ENCODE data around the gene CALML4.
"Not testable (repeated sequence)": the region's sequence is repeated elsewhere in the genome, so short reads cannot be mapped to it uniquely, and the experiment has no call there.

Gene CALML4

DNA sequence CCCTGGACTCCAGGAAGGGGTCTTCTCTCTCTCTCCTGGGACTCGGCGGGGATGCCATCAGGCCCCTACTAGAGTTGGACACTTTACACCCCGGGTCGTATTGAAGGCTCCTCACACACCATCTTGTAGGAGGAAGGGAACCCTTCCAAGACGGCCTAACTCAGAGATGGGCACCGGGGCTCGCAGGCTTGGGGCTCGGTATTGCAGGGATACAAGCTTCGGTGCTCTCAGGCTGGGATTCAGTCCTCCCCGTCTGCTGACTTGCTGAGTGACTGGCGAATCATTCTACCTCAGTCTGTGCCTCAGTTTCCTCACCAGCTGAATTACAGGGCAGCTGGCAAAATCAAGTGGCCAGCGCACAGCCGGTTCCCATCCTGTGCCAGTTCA lies 419 bp upstream of the CALML4 start:
- H3K4me1 ChIP-seq (ENCODE audit: control insufficient read depth in 1 of 2, insufficient read depth in 2 of 2, low read length in 2 of 2), result peaks cover 14 to 25% of the 10 kb centered on the region in 2 donors
- H3K4me3 ChIP-seq (ENCODE audit: low read depth in 1 of 2, low read length in 2 of 2), result peak overlapping the region in 1 of 2 donors; percentile 67
- H3K9me3 ChIP-seq (ENCODE audit: control insufficient read depth in 1 of 2, low read length in 2 of 2), result no peaks in the 10 kb centered on the region
- no peaks in the 10 kb centered on the region for H3K36me3 ChIP-seq (ENCODE audit: control insufficient read depth in 1 of 2, insufficient read depth in 2 of 2, low read length in 2 of 2)
- H3K27ac ChIP-seq (ENCODE audit: low read length), result peak overlapping the region; percentile 77
- no peaks in the 10 kb centered on the region for H3K27me3 ChIP-seq (ENCODE audit: low read depth, low read length)

DNA sequence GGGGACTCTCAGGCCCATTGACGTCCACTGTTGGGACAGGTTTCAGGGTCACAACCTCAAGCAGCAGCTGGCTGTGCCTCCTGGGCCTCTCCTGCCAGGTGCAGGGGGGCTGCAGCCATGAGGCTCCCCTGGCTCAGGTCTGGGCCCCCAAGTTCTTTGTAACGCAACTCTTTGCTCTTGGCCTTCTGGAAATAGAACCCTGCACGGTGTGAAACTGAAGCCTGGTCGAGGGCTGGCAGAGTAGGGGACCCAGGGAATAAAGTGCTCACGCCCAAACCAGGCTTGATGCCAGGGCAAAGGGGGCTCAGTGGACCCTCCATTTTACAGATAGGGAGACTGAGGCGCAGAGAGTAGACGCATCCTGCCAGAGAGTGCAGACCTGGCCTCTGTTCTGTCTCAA lies 771 bp downstream of the CALML4 start:
- Histone ChIP-seq H3K27me3 (ENCODE audit: low read depth, low read length) (no peaks in the 10 kb centered on the region), H3K9me3 (ENCODE audit: control insufficient read depth in 1 of 2, low read length in 2 of 2) (no peaks in the 10 kb centered on the region), H3K36me3 (ENCODE audit: control insufficient read depth in 1 of 2, insufficient read depth in 2 of 2, low read length in 2 of 2) (no peaks in the 10 kb centered on the region), H3K4me3 (ENCODE audit: low read depth in 1 of 2, low read length in 2 of 2) (peak overlapping the region in 1 of 2 donors; percentile 67), H3K27ac (ENCODE audit: low read length) (peak overlapping the region; percentile 77), H3K4me1 (ENCODE audit: control insufficient read depth in 1 of 2, insufficient read depth in 2 of 2, low read length in 2 of 2) (peaks cover 14 to 19% of the 10 kb centered on the region in 2 donors)

DNA sequence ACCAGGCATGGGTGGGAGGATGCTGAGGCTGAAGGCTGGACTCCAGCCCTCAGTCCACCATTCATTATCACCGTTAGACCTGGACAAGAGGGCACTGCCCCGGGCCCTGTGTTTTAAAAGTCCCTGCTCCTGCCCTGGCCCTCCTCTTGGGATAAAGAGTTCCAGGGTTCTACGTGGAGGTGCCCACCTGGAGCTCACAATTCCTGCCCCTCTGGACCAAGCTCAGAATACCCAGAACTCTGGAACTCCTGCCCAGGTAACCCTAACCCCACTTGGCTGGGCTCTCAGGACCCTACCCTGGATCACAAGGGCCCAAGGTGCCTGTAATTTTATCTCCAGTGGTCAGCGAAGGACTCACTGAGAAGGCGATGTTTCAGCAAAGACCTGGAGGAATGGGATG lies 1.2 kb downstream of the CALML4 start:
- H3K36me3 ChIP-seq (ENCODE audit: control insufficient read depth in 1 of 2, insufficient read depth in 2 of 2, low read length in 2 of 2), result no peaks in the 10 kb centered on the region
- H3K27ac ChIP-seq (ENCODE audit: low read length), result peak overlapping the region; percentile 77
- no peaks in the 10 kb centered on the region for H3K9me3 ChIP-seq (ENCODE audit: control insufficient read depth in 1 of 2, low read length in 2 of 2)
- peak overlapping the region in 1 of 2 donors; percentile 67 for H3K4me3 ChIP-seq (ENCODE audit: low read depth in 1 of 2, low read length in 2 of 2)
- peaks cover 14 to 19% of the 10 kb centered on the region in 2 donors for H3K4me1 ChIP-seq (ENCODE audit: control insufficient read depth in 1 of 2, insufficient read depth in 2 of 2, low read length in 2 of 2)
- no peaks in the 10 kb centered on the region for H3K27me3 ChIP-seq (ENCODE audit: low read depth, low read length)

DNA sequence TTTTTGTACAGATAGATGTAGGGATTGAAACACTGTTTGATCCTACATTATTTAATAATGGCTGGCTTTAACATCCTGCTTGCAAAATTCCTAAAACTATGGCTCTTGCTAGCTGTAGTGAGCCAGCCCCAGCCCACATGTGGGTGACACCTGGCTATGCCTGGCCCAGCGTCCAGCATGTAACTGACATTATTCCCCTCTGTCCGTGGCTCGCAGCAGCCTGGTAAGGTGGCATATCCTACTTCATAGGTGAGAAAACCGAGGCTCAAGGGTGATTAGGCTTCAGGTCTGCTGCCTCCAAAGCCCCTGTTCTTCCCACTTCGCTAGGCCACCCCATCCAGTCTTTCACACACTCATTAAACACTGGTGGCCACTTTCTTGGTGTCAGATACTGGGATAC lies 1.6 kb downstream of the CALML4 start:
- Histone ChIP-seq H3K9me3 (ENCODE audit: control insufficient read depth in 1 of 2, low read length in 2 of 2) (no peaks in the 10 kb centered on the region), H3K27me3 (ENCODE audit: low read depth, low read length) (no peaks in the 10 kb centered on the region), H3K27ac (ENCODE audit: low read length) (no peak overlapping the region), H3K4me1 (ENCODE audit: control insufficient read depth in 1 of 2, insufficient read depth in 2 of 2, low read length in 2 of 2) (peaks cover 14 to 19% of the 10 kb centered on the region in 2 donors), H3K36me3 (ENCODE audit: control insufficient read depth in 1 of 2, insufficient read depth in 2 of 2, low read length in 2 of 2) (no peaks in the 10 kb centered on the region), H3K4me3 (ENCODE audit: low read depth in 1 of 2, low read length in 2 of 2) (peak overlapping the region in 1 of 2 donors; percentile 67)

DNA sequence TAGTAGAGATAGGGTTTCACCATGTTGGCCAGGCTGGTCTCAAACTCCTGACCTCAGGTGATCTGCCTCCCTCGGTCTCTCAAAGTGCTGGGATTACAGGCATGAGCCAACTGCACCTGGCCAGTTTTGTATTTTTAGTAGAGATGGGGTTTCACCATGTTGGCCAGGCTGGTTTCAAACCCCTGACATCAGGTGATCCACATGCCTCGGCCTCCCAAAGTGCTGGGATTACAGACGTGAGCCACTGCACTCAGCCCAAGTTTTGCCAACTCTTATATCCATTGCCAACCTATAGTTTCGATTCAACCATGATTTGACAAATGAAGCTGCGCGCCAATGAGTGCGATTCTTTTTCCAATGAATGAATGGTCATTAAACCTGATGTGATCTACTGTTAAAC lies 2.1 kb downstream of the CALML4 start:
- not testable (repeated sequence) for H3K27me3 ChIP-seq (ENCODE audit: low read depth, low read length); H3K9me3 ChIP-seq (ENCODE audit: control insufficient read depth in 1 of 2, low read length in 2 of 2); H3K4me3 ChIP-seq (ENCODE audit: low read depth in 1 of 2, low read length in 2 of 2); H3K27ac ChIP-seq (ENCODE audit: low read length); H3K36me3 ChIP-seq (ENCODE audit: control insufficient read depth in 1 of 2, insufficient read depth in 2 of 2, low read length in 2 of 2)
- H3K4me1 ChIP-seq (ENCODE audit: control insufficient read depth in 1 of 2, insufficient read depth in 2 of 2, low read length in 2 of 2), result peaks cover 14 to 19% of the 10 kb centered on the region in 2 donors

DNA sequence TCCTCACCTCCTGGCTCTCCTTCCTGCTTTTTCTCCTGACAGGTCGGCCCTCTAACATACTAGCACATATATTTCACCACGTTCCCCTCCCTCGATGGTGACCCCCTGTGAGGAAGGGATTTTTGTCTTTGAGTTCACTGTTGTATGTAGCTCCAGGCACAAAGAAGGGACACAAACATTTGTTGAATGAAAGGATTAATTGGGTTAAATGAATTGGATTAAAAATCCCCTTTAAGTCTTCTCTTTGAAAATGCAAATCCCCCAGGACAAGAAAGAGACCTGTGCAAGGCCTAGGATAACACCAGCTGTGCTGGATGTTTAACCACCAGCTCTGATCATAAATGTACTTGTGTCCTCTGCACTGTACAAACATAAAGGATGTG lies 3.3 kb downstream of the CALML4 start:
- no peaks in the 10 kb centered on the region for H3K27me3 ChIP-seq (ENCODE audit: low read depth, low read length)
- peak overlapping the region; percentile 39 for H3K27ac ChIP-seq (ENCODE audit: low read length)
- H3K36me3 ChIP-seq (ENCODE audit: control insufficient read depth in 1 of 2, insufficient read depth in 2 of 2, low read length in 2 of 2), result no peaks in the 10 kb centered on the region
- no peaks in the 10 kb centered on the region for H3K9me3 ChIP-seq (ENCODE audit: control insufficient read depth in 1 of 2, low read length in 2 of 2)
- peaks cover 14 to 25% of the 10 kb centered on the region in 2 donors for H3K4me1 ChIP-seq (ENCODE audit: control insufficient read depth in 1 of 2, insufficient read depth in 2 of 2, low read length in 2 of 2)
- no peak overlapping the region for H3K4me3 ChIP-seq (ENCODE audit: low read depth in 1 of 2, low read length in 2 of 2)

DNA sequence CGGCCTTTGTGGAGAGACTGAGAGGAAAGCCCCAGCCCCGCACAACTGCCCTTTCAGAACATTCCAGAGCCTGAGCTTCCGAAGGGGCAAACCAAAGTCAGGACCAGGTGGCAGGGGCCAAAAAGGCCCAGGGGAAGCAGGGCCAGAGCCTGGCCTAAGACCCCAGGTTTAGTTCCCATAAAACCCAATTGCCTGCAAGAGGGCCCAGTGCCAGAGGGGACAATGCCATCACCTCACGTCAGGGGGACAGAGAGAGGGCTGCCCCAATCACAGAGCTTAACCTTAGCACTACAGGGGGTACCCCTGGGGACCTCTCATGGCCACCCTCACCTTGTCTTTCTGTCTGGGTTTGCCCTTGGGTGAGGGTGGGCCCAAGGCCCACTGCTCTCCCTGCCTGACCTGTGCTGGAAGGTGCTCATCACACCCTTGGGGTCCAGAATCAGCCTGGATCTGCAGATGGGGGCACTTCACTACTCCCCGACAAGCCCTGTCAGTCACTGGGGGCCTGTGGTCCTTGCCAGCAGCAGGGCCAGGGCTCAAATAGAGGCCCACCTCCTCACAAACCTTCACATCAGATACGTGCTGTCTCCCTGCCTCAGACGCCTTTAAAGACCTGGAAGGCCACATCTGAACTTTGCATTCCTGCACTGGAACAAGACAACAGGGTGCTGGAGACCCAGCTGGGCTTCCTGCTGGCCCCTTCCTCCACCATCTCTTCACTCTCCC lies 3.8 kb downstream of the CALML4 start:
- H3K36me3 ChIP-seq (ENCODE audit: control insufficient read depth in 1 of 2, insufficient read depth in 2 of 2, low read length in 2 of 2), result peaks cover 0 to 2% of the 10 kb centered on the region in 2 donors
- H3K4me1 ChIP-seq (ENCODE audit: control insufficient read depth in 1 of 2, insufficient read depth in 2 of 2, low read length in 2 of 2), result peaks cover 12 to 27% of the 10 kb centered on the region in 2 donors
- H3K27me3 ChIP-seq (ENCODE audit: low read depth, low read length), result no peaks in the 10 kb centered on the region
- no peak overlapping the region for H3K4me3 ChIP-seq (ENCODE audit: low read depth in 1 of 2, low read length in 2 of 2)
- peak overlapping the region; percentile 39 for H3K27ac ChIP-seq (ENCODE audit: low read length)
- H3K9me3 ChIP-seq (ENCODE audit: control insufficient read depth in 1 of 2, low read length in 2 of 2), result no peaks in the 10 kb centered on the region

DNA sequence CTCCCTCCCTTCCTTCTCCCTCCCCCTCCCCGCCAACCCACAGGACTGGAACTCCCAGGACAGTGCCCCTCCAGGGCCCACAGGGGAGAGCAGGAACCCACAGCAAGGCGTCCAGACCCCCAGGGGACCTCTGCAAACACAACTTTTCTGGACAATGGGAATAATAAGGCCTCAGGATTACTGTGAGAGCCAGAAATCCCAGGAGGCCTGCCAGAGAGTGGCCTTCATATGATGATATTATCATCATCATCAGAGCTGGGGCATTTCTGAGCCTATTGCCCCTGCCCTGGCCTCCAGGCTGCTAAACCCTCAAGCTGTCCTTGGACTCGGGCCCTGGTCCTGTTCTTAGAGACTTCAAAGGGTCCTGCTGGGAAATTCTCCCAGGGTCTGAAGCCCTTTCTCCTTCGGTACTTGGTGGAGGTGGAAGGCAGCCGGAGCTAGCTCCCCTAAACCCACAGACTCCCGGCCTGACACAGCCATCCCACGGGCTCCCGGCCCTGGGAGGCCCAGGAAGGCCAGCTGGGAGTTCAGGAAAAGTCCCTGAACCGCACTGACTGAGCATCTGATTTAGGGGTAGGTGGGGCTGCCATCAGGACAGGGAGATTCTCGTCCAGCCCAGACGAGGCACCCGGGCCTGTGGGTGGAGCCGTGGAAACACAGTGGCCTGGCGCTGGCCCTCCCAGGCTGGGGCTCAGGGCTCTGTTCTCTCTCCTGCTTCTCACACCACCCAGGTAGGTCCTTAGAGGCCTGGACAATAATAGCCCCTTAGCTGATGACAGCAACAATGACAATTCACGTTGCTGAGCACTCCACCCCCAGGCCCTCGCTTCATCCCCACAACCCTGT lies 4.9 kb downstream of the CALML4 start:
- Histone ChIP-seq H3K27ac (ENCODE audit: low read length) (no peak overlapping the region), H3K4me3 (ENCODE audit: low read depth in 1 of 2, low read length in 2 of 2) (no peak overlapping the region), H3K4me1 (ENCODE audit: control insufficient read depth in 1 of 2, insufficient read depth in 2 of 2, low read length in 2 of 2) (peaks cover 9 to 19% of the 10 kb centered on the region in 2 donors), H3K36me3 (ENCODE audit: control insufficient read depth in 1 of 2, insufficient read depth in 2 of 2, low read length in 2 of 2) (peaks cover 0 to 4% of the 10 kb centered on the region in 2 donors), H3K9me3 (ENCODE audit: control insufficient read depth in 1 of 2, low read length in 2 of 2) (no peaks in the 10 kb centered on the region), H3K27me3 (ENCODE audit: low read depth, low read length) (no peaks in the 10 kb centered on the region)

DNA sequence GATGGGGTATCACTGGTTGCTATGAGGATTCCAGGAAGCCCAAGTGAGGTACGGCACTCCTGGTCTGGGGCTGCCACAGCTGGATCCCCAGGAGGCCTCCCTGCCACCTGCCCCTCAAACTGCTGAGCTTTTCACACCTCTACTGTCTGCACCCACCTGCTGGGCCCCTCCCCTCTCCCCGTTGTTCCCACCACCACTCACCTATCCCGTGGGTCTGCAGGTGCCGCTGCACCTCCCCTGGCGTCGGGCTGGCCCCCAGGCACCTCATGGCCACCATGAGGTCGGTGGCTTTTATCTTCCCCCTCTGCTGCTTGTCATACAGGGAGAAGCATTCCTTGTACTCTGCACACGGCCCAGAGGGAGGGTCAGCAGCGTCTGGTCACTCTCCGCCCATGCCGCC lies 5.8 kb downstream of the CALML4 start:
- Histone ChIP-seq H3K27ac (ENCODE audit: low read length) (no peak overlapping the region), H3K4me1 (ENCODE audit: control insufficient read depth in 1 of 2, insufficient read depth in 2 of 2, low read length in 2 of 2) (peaks cover under 1 to 10% of the 10 kb centered on the region in 2 donors), H3K36me3 (ENCODE audit: control insufficient read depth in 1 of 2, insufficient read depth in 2 of 2, low read length in 2 of 2) (peaks cover 0 to 4% of the 10 kb centered on the region in 2 donors), H3K27me3 (ENCODE audit: low read depth, low read length) (no peaks in the 10 kb centered on the region), H3K4me3 (ENCODE audit: low read depth in 1 of 2, low read length in 2 of 2) (no peak overlapping the region), H3K9me3 (ENCODE audit: control insufficient read depth in 1 of 2, low read length in 2 of 2) (no peaks in the 10 kb centered on the region)

DNA sequence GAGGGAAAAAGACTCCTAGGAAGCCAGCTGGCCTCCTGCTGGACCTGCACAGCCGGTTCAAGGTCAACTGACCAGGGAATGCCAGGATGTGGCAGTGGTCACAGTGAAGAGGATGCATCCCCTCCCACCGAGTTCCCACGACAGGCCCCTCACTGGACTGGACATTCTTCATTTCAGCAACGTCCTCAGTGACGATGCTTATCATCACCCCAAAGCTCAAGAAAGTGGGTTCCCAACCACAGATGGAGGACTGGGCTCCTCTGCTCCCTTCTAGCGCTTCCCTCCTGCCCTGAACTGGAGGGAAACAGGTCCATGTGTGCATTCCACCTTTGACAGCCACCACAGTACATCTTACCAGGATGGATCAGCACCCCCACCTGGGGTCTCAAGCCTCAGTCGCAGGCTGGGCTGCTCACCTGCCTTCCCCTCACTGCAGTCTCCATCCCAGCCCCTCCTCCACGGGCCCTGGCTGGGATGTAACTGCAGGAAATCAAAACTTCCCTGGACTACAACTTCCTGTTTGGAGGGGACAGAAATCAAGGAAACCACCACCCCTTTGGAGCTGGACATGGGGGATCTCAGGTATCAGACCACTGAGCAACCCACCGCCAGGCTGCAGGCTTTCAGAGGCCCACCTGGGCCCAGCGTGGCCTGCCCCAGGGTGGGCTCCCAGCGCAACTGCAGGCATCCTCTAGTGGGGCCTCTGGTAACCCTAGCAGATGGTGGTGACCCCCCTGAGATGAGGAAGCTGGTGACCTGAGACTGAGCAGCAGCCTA lies 7.3 kb downstream of the CALML4 start:
- H3K4me3 ChIP-seq (ENCODE audit: low read depth in 1 of 2, low read length in 2 of 2), result no peak overlapping the region
- peaks cover 3 to 9% of the 10 kb centered on the region in 2 donors for H3K36me3 ChIP-seq (ENCODE audit: control insufficient read depth in 1 of 2, insufficient read depth in 2 of 2, low read length in 2 of 2)
- no peak overlapping the region for H3K27ac ChIP-seq (ENCODE audit: low read length)
- H3K4me1 ChIP-seq (ENCODE audit: control insufficient read depth in 1 of 2, insufficient read depth in 2 of 2, low read length in 2 of 2), result peaks cover 0 to 15% of the 10 kb centered on the region in 2 donors
- H3K27me3 ChIP-seq (ENCODE audit: low read depth, low read length), result no peaks in the 10 kb centered on the region
- H3K9me3 ChIP-seq (ENCODE audit: control insufficient read depth in 1 of 2, low read length in 2 of 2), result no peaks in the 10 kb centered on the region

DNA sequence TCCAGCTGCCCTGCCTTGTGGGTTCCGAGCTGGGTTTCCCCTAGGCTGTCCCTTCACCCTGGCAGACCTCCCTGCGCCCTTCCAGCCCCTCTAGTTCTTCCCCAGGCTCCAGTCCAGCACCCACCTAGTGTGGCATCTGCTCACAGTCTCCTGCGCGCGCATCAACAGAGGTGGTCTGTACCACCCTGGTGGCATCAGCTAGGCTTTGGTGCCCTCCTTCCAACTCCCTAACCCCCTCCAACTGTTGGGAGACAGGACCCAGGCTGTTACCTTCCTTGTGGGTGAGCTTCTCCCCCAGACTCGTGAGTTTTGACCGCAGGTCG lies 8.0 kb downstream of the CALML4 start:
- no peaks in the 10 kb centered on the region for H3K27me3 ChIP-seq (ENCODE audit: low read depth, low read length)
- H3K36me3 ChIP-seq (ENCODE audit: control insufficient read depth in 1 of 2, insufficient read depth in 2 of 2, low read length in 2 of 2), result peaks cover 10 to 16% of the 10 kb centered on the region in 2 donors
- H3K4me3 ChIP-seq (ENCODE audit: low read depth in 1 of 2, low read length in 2 of 2), result no peak overlapping the region
- H3K27ac ChIP-seq (ENCODE audit: low read length), result no peak overlapping the region
- no peaks in the 10 kb centered on the region for H3K9me3 ChIP-seq (ENCODE audit: control insufficient read depth in 1 of 2, low read length in 2 of 2)
- H3K4me1 ChIP-seq (ENCODE audit: control insufficient read depth in 1 of 2, insufficient read depth in 2 of 2, low read length in 2 of 2), result peaks cover 0 to 15% of the 10 kb centered on the region in 2 donors

Data from muscle layer of duodenum (tissue), 2 donors.